Left cardiac atrium (tissue), 4 donors: ENCODE measurements around the gene ACBD7. TPM values are rescaled to one million over a fixed set of nuclear protein-coding genes. Genes with fewer than 3 reads are reported as not detected.

Source experiments
- ATAC-seq, 2 donors: fragments of 200-7000 bp; cut with Tn5 transposase; one replicate each; pipeline ENCODE4 v1.9.1; 2020; ENCODE audit warnings: mild to moderate bottlenecking in 2 of 2, moderate library complexity in 2 of 2
- DNase-seq: peaks from one replicate; pipeline ENCODE4 v3.0.0-alpha.2; 2020
- intact Hi-C, 2 donors: fragments of 100-400 bp; cut with DNase I; formaldehyde crosslinking; loops; one replicate each; pipeline versions ENCODE4 v1.14.1 to v1.15.1; 2022 to 2023
- total RNA-seq, 2 donors: library from RNA; stranded (reverse); fragmentation: NEBNext Ultra II Directional; extraction: Animal tissue kit (Norgen Biotek cat#: 25700); gene quantifications; one replicate each; pipeline ENCODE4 v1.2.1, GENCODE V29; 2021
- donor health status: DM: no; HTN: yes; CAD: no.
- donor health status: DM: no; HTN: yes; CAD: no; lungs with severe emphysema.
- donor health status: DM: yes; HTN: yes; CAD: no.
- donor health status: Dilated cardiomyopathy.

ACBD7 gene
- total RNA-seq, 2 donors from 2014 or later = 0.21 TPM; not detected in 1

GRCh38 chr10:15097011-15097812, 8.6 kb upstream of the ACBD7 start, which contains the start of gene RPP38:
TSS of gene RPP38 (plus strand) at chr10:15097355. CDS start at chr10:15103315, 5,960 bp downstream.
- ATAC-seq = peak; percentile 98 to 99

DNA sequence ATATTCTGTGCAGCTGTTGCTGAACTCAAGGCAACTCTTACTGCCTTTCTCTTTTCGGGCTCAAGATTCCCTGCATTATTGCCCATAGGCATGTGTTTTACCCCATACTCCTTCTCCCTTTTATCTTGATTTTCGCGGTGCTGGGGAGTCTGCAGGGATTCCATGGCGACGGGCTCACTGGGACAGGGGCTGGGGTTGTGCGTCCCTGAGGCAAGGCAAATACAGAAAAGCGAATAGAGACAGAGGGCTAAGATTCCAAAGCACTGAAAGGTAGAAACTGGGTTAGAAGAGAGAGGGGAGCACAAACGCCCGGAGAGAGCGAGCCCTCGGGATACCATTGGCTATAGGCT, 8.1 kb upstream of the ACBD7 start:
- intact Hi-C loops = loop anchor here (5.0 to 10.0 kb wide), 2 partner anchors 132 to 144 kb away; partner anchors contain the start of gene DCLRE1C (in 1 of the 2)
- no peak for DNase-seq

More at GRCh38 chr10:15097011-15097812, 8.6 kb upstream of the ACBD7 start, which contains the start of gene RPP38:
- peak; percentile 98 for DNase-seq
- intact Hi-C loops = loop anchor here (5.0 to 10.0 kb wide), 2 partner anchors 132 to 145 kb away; partner anchors contain the start of gene DCLRE1C (in 1 of the 2)

GRCh38 chr10:15092855-15093408, 4.4 kb upstream of the ACBD7 start:
- intact Hi-C loops = loop anchor here in 1 of 2 donors (10.0 kb wide), 1 partner anchor 128 kb away; no protein-coding TSS in a partner anchor
- no peak for DNase-seq
- ATAC-seq = no peak

More for the DNA sequence above, 8.1 kb upstream of the ACBD7 start:
- ATAC-seq = no peak

DNA sequence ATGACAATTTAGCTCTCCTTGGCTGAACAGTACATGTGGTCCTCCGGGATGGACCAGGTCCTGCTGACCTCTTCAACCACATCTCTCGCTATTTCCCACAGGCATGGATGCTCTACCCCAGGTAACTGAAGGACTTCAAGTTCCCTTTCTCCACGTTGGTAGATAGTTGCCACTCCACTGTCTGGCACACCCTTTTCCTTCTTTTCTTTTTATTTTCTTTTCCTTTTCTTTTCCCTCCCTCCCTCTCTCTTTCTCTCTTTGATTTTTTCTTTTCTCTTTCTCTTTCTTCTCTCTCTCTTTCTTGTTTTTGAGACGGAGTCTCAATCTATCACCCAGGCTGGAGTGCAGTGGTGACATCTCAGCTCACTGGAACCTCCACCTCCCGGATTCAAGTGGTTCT, 2.8 kb upstream of the ACBD7 start:
- no peak for DNase-seq
- intact Hi-C loops = loop anchor here in 1 of 2 donors (10.0 kb wide), 1 partner anchor 127 kb away; no protein-coding TSS in a partner anchor
- ATAC-seq = no peak

DNA sequence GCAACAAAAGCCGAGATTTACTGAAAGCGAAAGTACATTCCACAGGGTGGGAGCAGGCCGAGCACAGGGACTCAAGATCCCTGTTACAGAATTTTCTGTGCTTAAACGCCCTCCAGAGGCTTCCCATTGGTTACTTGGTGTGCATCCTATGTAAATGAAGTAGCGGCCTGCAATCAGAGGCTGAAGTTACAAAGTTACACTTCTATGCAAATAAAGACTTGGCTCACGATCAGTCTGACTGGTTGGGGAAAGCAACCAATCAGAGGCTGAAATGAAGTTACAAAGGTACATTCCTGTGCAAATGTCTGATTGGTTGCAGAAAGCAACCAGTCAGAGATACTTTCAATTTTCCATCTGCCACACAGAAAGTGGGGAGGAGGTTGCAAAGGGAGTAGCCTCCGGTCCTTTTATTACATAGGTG, 4.1 kb downstream of the ACBD7 start:
- intact Hi-C loops = no loop called here
- ATAC-seq = peak; percentile 81 to 90
- DNase-seq = peak; percentile 48

DNA sequence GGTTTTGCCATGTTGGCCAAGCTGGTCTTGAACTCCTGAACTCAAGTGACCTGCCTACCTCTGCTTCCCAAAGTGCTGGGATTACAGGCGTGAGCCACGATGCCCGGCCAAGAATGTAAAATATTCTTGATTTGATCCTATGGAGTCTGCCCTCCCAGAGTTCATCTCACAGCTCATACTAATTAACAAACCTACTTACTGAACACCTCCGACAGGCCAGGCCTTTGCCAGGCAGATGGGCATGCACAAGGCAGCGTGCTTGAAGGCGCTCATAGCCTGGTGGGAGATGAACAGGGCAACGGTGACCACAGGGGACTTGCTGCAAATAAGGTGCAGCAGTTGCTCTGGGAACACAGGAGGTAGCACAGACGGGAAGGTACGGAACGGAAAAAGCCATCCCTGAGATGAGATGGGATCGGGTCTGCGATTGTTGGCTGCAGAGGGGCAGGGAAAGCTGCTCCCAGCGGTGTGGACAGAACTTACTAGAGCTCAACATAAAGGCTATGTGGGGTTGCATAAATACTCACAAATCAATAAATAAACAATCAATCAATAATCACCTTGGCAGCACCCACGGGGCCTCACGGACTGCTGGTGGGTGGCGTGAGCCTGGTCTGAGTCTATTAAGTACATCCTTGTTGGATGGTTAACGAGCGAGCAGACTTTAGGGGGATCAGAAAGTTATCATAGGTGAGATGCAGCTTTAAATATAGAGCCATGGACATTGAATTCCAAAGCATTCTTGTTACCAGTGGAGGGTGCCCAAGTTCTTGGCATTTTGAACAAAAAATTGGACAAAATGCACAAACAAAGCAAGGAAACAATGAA, 4.7 kb downstream of the ACBD7 start:
- intact Hi-C loops = no loop called here
- DNase-seq (no peak), ATAC-seq (peak in 1 of 2 donors; percentile 3)

DNA sequence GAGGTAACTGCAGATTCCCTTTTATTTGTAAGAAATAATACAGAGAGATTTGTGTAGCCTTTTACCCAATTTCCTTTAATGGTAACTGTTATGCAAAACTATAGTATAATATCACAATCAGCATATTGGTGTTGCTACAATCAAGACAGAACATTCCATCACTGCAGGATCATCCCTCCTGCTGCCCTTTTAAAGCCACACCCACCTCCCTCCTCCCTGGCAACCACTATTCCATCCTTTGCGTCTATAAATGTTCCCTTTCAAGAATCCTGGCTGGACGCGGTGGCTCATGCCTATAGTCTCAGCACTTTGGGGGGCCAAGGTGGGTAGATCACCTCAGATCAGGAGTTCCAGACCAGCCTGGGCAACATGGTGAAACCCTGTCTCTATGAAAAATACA, 13.2 kb downstream of the ACBD7 start:
- ATAC-seq = no peak
- no peak for DNase-seq
- intact Hi-C loops = no loop called here

GRCh38 chr10:15072358-15072757, 16.2 kb downstream of the ACBD7 start:
- no peak for ATAC-seq
- intact Hi-C loops = no loop called here
- DNase-seq = no peak

GRCh38 chr10:15069230-15069629, 19.3 kb downstream of the ACBD7 start:
- ATAC-seq = no peak
- no peak for DNase-seq
- intact Hi-C loops = no loop called here

- ATAC-seq (no peak), DNase-seq (no peak)
- intact Hi-C loops = no loop called here
Observed at GRCh38 chr10:15068802-15069201, 19.8 kb downstream of the ACBD7 start.

- DNase-seq (no peak), ATAC-seq (no peak)
- intact Hi-C loops = no loop called here
Observed at GRCh38 chr10:15067154-15067553, 21.4 kb downstream of the ACBD7 start.

GRCh38 chr10:15060638-15061037, 27.9 kb downstream of the ACBD7 start:
- DNase-seq = no peak
- intact Hi-C loops = no loop called here
- no peak for ATAC-seq

DNA sequence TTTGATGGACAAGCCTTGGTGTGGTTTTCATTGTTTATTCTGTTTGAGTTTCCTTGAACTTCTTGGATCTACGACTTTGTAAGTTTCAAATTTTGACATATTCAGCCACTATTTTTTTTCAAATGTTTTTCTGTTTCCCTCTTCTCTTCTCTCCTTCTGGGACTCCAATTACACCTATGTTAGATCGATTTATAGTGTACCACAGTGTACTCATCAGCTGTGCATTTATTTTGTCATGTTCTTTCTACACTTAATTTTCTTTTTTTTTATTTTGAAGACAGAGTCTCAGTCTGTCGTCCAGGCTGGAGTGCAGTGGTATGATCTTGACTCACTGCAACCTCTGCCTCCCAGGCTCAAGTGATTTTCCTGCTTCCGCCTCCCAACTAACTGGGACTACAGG, 28.7 kb downstream of the ACBD7 start:
- intact Hi-C loops = no loop called here

GRCh38 chr10:15058689-15059088, 29.9 kb downstream of the ACBD7 start:
- intact Hi-C loops = no loop called here
- DNase-seq = no peak
- no peak for ATAC-seq

More for the DNA sequence above, 28.7 kb downstream of the ACBD7 start:
- ATAC-seq = no peak
- DNase-seq = no peak

- intact Hi-C loops = no loop called here
- DNase-seq = no peak
- no peak for ATAC-seq
Observed at GRCh38 chr10:15053061-15053460, 35.5 kb downstream of the ACBD7 start.

DNA sequence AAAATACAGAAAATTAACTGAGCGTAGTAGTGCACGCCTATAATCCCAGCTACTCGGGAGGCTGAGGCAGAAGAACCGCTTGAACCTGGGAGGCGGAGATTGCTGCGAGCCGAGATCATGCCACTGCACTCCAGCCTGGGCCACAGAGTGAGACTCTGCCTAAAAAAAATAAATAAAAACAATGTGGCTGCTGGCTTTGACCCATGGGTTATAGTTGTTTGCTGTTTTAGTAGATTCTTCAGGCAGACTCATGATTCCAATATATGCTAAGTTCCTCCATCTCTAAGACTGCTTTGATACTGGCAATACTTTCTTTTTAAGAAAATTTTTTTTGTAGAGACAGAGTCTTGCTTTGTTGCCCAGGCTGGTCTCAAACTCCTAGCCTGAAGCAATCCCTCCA, 36.5 kb downstream of the ACBD7 start:
- ATAC-seq = no peak
- intact Hi-C loops = no loop called here
- DNase-seq = no peak

DNA sequence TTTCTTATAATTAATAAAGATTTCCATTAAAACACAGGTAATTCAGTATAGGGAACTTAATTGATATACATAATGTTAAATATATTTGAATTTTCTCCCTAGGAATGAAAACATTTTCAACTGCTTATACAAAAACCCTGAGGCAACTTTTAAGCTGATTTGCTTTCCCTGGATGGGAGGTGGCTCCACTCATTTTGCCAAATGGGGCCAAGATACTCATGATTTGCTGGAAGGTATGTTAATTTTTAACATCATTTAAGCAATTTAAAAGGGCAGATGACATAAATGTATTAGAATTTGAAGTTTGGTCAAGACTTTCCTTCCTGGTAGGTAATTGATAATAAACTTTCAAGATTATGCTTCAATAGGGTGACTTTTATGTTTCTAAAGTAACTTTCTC, 39.0 kb downstream of the ACBD7 start:
- intact Hi-C loops = no loop called here
- ATAC-seq (no peak), DNase-seq (no peak)

- ATAC-seq (no peak), DNase-seq (no peak)
- intact Hi-C loops = no loop called here
Observed at GRCh38 chr10:15046626-15047025, 42.0 kb downstream of the ACBD7 start.

DNA sequence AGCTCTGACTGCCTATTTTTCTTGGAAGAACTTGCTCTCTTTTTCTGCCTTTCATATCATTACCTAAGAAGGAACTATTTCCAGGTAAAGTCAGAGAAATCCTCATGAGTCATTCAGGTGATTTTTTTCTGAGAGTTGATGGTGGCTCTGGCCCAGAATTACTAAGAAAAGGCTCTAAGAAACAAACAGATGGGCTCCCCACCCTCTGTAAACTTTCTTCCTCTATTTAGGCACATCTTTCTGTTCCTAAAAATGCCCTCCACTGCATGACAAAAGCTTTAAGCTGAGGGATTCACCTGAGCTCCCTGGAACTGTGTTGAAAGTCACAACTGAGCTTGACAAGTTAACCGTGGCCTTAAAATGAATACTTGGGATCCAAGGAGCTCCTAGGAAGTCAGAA, 43.2 kb downstream of the ACBD7 start:
- intact Hi-C loops = no loop called here
- DNase-seq = no peak
- ATAC-seq = no peak

DNA sequence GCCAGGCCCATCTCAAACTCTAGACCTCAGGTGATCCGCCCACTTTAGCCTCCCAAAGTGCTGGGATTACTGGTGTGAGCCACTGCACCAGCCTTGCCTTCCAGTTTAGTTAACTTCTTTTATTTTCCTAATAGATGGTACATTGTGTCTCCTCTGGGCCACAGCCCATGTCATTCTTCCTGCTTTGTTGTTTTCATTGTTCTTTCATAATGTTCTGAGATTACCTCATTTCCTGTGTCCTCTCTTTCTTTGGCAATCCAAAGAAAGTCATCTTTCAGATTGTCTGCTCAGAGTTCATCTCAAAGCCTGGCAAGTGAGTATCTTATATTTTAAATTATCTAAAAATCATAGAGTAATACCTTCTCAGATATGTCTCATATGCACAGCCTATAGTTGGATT, 44.9 kb downstream of the ACBD7 start, which contains the start of gene OLAH:
TSS of gene OLAH (plus strand) at position 270 of the 400 bp plus-strand sequence. CDS start 3,346 bp downstream, outside the sequence.
- DNase-seq (no peak), ATAC-seq (no peak)
- intact Hi-C loops = no loop called here
